HG03064 (cell line): Measurements from ENCODE around the gene DENND4A.

Source experiments
- ATAC-seq: cut with Tn5 transposase; IDR thresholded peaks from one replicate; pipeline ENCODE4 v1.9.1; 2021; ENCODE audit warnings: low read depth; ENCODE audit not compliant: unreplicated experiment

Gene DENND4A

GRCh38 chr15:65610871-65611718, 181.0 kb downstream of the DENND4A start, which contains the start of gene INTS14:
Gene INTS14 (minus strand): TSS chr15:65611131. CDS start chr15:65607380, 3,751 bp downstream.
- ATAC-seq: peak; percentile 85
